WI38 (cell line): ENCODE data around the gene BCAS3.

Experiments used
- H3K4me3 ChIP-seq: 2 replicates; pipeline ENCODE4 v1.5.1; 2011; ENCODE audit warnings: low read depth, mild to moderate bottlenecking, control low read depth, low read length
- TF ChIP-seq, protein P1 (sequence below): IDR thresholded peaks from 2 replicates; pipeline ENCODE4 v1.5.1; 2012; ENCODE audit warnings: low read depth, mild to moderate bottlenecking, control low read depth, low read length

The BCAS3 gene

DNA sequence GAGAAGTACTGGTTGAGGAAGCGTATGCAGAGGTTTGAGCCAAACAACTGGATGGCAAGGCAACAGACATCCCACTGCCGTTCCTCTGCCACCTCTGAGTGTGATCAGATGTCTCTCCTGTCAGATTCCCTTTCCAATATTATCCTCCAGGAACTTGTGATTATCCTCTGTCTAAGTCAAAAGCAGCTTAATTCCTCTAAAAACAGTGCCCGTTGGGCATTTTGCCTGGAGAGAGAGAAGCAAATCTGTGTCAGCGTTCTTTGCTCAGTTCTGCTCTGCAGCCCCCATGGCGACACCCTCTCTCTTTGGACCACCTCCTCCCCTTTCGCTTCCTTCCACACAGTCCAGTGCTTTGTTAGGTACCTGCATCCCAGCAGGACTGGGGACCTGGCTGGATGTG is 665.9 kb downstream of the BCAS3 start:
- TF ChIP-seq, protein P1, sequence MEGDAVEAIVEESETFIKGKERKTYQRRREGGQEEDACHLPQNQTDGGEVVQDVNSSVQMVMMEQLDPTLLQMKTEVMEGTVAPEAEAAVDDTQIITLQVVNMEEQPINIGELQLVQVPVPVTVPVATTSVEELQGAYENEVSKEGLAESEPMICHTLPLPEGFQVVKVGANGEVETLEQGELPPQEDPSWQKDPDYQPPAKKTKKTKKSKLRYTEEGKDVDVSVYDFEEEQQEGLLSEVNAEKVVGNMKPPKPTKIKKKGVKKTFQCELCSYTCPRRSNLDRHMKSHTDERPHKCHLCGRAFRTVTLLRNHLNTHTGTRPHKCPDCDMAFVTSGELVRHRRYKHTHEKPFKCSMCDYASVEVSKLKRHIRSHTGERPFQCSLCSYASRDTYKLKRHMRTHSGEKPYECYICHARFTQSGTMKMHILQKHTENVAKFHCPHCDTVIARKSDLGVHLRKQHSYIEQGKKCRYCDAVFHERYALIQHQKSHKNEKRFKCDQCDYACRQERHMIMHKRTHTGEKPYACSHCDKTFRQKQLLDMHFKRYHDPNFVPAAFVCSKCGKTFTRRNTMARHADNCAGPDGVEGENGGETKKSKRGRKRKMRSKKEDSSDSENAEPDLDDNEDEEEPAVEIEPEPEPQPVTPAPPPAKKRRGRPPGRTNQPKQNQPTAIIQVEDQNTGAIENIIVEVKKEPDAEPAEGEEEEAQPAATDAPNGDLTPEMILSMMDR = no peak
- no peak overlapping the region for H3K4me3 ChIP-seq

DNA sequence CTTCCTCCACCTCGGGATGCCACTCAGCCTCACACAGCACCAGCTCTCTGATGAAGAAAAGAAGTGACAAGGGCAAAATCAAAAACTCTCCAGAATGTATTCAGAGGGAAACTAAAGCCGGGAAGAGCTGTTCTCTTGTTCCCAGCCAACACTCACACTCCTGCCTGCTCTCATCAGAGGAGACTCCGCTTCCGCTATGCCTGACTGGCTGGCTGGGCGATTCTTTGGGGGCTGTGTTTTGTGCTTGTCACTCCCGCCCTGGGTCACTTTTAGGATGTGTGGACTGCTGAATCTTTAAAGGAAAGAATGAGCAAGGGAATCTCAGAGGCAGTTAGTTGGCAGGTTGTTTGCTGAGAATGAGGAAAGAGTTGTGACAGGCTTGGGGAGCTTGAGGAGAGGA is 667.4 kb downstream of the BCAS3 start:
- TF ChIP-seq, protein P1 = no peak
- H3K4me3 ChIP-seq = no peak overlapping the region

DNA sequence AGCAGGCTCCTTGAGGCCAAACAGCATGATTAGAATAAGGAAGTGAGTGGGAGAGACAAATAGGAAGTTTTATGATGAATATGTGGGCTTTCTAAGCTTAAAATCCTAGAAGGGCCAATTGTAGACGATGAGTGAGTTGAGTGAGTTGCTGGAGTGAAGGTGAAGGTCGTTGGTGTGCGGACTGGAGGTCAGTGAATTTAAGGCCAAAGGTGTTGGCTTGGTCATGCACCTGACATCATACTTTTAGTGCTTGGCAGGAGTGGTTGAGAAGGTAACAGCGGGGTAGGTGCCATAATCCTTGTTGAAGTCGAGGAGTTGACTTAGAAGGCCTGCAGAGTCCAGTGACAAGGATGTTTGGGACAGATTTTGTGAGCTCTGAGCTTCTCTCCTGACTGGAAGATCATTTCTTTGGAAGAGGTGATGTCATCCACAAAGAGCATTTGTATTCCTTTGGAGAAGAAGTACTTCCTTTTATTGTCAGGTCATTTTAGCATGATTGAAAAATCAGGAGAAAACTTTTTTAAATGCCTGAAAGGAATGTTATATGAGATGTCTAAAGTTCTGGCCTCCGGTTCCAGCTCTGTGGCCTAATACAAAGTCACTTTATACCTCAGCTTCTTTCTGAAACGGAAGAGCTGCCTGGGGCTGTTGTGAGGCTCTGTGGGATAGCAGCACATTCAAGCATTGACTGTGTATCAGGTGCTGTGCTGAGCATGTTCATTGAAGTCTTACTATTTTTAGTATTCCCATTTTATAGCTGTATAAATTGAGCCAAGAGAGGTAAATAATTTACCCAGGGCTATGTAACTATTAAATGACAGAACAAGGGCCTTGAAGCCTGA is 668.4 kb downstream of the BCAS3 start:
- H3K4me3 ChIP-seq = no peak overlapping the region
- TF ChIP-seq, protein P1 = no peak

DNA sequence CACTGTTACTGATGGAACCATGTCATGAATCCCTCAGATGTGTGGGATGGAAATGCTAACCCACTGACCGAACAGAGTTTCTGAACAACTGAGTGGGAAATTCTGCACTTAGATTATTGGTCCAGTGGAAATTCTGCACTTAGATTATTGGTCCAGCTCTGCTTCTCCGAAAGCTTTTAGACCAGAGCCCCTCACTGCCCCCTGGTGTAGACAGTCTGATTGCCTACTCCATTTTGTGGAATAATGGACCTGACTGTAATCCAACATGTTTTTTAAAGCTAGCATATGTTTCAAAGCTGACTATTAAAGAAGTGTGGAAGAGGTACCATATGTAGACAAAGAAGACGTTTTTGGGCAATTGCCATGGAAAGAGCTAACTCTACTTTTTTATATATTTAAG is 671.7 kb downstream of the BCAS3 start:
- TF ChIP-seq, protein P1 = peak; percentile 17; the same call in 1 of the 2 replicates
- H3K4me3 ChIP-seq = no peak overlapping the region

DNA sequence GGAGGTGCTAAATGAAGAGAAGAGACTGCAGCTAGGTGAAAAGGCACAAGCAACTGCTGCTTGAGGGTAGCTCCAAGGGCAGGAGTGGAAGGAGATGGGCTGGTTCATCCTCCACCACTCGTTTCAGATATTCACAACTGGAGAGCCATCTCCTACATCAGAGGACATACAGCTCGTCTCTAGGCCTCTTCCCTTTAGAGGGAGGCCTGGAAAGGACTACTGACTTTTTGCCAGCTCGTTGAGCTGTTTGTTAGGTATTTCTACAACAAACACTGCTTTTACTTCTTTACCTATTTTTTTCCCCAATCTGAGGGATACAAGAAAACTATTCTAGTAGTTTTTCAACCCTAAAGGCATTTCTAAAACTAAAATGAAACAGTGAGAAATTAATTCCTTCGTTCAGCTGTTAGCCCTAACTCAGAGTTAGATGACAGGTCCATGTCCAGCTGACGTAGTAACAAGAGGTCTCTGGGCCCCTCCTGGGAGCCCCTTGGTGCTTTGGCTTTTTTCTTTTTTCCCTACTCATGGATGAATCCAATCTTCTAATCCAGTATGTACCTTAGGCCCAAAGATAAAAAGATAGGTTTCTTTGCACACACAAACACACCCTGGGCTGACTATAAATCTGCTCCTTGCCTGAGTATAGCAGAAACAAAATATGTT is 674.2 kb downstream of the BCAS3 start:
- TF ChIP-seq, protein P1 = no peak
- no peak overlapping the region for H3K4me3 ChIP-seq

DNA sequence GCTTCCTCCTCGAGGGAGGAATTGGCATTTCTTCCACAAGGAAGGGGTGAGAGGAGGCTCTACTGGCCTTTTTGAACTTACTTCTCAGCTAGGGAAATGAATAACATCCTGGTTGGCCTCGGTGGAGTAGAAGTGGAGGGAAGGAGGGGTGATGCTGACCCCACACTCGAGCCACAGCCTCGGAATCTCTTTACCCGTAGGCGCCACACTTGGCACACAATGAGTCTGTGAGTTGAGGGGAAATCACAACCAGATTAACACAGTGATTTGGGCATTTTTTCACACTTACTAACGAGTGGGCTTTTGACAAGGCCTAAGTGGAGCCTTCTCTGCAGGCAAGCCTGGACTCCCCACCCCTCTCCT is 674.7 kb downstream of the BCAS3 start:
- TF ChIP-seq, protein P1 = no peak
- no peak overlapping the region for H3K4me3 ChIP-seq
